Upper lobe of right lung (tissue), 1 donor: ENCODE data around the gene HHIPL1. TPM values are rescaled to one million over a fixed set of nuclear protein-coding genes. Genes with fewer than 3 reads are reported as not detected.

ENCODE experiments used
- ATAC-seq: fragments of 200-7000 bp; cut with Tn5 transposase; one replicate; pipeline ENCODE4 v1.9.1; 2020; ENCODE audit warnings: mild to moderate bottlenecking, moderate library complexity
- DNase-seq: peaks from one replicate; pipeline ENCODE4 v3.0.0-alpha.2; 2020
- H3K27ac ChIP-seq: fragments of 200-600 bp; one replicate; pipeline ENCODE4 v1.8.0; 2022
- H3K27me3 ChIP-seq: fragments of 200-600 bp; one replicate; pipeline ENCODE4 v1.8.0; 2022; ENCODE audit warnings: mild to moderate bottlenecking
- H3K36me3 ChIP-seq: fragments of 200-600 bp; one replicate; pipeline ENCODE4 v1.8.0; 2022
- H3K4me1 ChIP-seq: fragments of 200-600 bp; one replicate; pipeline ENCODE4 v1.8.0; 2022
- H3K4me3 ChIP-seq: fragments of 200-600 bp; one replicate; pipeline ENCODE4 v1.8.0; 2022; ENCODE audit warnings: mild to moderate bottlenecking
- H3K9me3 ChIP-seq: fragments of 200-600 bp; one replicate; pipeline ENCODE4 v1.8.0; 2022
- intact Hi-C: fragments of 100-400 bp; cut with DNase I; formaldehyde crosslinking; loops from one replicate; pipeline ENCODE4 v1.11.0; 2022
- long read RNA-seq: library from polyadenylated mRNA; unstranded; transcript quantifications from one replicate; pipeline ENCODE4 v2.0.0, GENCODE V29; 2021
- total RNA-seq: library from RNA; stranded (reverse); fragmentation: NEBNext Ultra II Directional; extraction: Animal tissue kit (Norgen Biotek cat#: 25700); gene quantifications from one replicate; pipeline ENCODE4 v1.2.1, GENCODE V29; 2021
- TF ChIP-seq, protein P1 (sequence below): fragments of 200-600 bp; IDR thresholded peaks from one replicate; pipeline ENCODE4 v1.8.0; 2022; ENCODE audit warnings: antibody characterized with exemption
- donor health status: DM: no; HTN: yes; CAD: no; lungs with severe emphysema.

The HHIPL1 gene
- total RNA-seq: 1.6 TPM
- long read RNA-seq, full-length matches to known transcripts: 2 of 7 reads
- long read RNA-seq, partial matches to known transcripts: 1 of 7 reads
- long read RNA-seq, other reads (novel, unspliced or antisense): 4 of 7 reads

DNA sequence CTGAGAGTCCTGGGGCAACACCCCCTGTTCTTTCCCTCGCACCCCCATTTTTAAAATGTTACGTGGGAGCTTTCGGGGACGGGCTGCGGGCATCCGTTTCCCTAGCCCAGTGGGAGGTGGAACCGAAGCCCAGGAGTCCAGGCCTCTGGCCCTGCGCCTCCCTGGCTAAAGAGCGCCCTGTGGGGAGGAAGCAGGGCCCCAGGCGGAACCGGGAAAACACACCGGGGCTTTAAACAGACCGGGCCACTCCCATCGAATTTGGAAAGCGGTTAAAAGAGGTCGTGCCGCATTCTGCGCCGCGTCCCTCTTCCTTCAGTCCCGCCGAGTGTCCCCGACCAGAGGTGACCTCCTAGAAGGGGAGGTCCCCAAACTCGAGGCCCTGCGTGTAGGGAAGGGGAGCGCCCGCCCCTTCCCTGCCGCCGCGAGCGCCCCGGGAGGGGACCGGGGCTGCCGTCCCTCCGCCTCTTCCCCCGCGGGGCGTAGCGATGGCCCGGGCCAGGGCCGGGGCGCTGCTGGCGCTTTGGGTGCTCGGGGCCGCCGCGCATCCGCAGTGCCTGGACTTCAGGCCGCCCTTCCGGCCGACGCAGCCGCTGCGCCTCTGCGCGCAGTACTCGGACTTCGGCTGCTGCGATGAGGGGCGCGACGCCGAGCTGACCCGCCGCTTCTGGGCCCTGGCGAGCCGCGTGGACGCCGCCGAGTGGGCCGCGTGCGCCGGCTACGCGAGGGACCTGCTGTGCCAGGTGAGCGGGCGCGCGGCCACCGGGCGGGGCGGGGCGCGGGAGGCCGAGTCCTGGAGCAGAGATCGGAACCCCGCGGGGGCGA, at the start of gene HHIPL1:
TSS of gene HHIPL1 (plus strand) at position 407 of the 822 bp plus-strand sequence. CDS start at position 486, 79 bp downstream.
- intact Hi-C loops: no loop called here
- Histone ChIP-seq H3K27ac (no peak within 1 kb of the TSS), H3K9me3 (no peaks in the 10 kb centered on the region), H3K4me3 (peak within 1 kb of the TSS; percentile 51), H3K27me3 (peaks cover 10% of the 10 kb centered on the region), H3K36me3 (no peaks in the 10 kb centered on the region), H3K4me1 (peaks cover 4% of the 10 kb centered on the region)
- DNase-seq (no peak), ATAC-seq (peak; percentile 60)
- TF ChIP-seq, protein P1, sequence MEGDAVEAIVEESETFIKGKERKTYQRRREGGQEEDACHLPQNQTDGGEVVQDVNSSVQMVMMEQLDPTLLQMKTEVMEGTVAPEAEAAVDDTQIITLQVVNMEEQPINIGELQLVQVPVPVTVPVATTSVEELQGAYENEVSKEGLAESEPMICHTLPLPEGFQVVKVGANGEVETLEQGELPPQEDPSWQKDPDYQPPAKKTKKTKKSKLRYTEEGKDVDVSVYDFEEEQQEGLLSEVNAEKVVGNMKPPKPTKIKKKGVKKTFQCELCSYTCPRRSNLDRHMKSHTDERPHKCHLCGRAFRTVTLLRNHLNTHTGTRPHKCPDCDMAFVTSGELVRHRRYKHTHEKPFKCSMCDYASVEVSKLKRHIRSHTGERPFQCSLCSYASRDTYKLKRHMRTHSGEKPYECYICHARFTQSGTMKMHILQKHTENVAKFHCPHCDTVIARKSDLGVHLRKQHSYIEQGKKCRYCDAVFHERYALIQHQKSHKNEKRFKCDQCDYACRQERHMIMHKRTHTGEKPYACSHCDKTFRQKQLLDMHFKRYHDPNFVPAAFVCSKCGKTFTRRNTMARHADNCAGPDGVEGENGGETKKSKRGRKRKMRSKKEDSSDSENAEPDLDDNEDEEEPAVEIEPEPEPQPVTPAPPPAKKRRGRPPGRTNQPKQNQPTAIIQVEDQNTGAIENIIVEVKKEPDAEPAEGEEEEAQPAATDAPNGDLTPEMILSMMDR: no peak

DNA sequence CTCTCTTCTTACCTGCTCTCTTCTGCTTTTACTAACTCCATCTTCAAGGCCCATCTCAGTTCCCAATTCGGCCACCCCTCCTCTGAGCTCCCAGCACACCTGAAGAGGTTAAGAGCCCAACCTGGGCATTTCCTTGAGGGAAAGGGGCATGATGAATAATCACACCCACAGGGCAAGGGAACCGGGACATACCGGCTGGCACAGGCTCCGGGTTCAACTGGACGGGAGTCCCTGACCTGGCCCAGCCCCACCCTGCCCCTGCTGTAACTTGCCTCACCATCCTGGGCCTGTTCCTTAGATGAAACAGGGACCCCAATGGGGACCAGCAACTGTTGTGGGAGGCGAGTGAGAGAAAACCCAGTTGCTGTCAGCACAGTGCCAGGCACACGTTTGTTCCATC, 49.4 kb upstream of the HHIPL1 start:
- DNase-seq: no peak
- intact Hi-C loops: no loop called here
- H3K36me3 ChIP-seq: no peaks in the 10 kb centered on the region
- TF ChIP-seq, protein P1: no peak
- H3K4me3 ChIP-seq: no peak overlapping the region
- H3K9me3 ChIP-seq: no peaks in the 10 kb centered on the region
- ATAC-seq: no peak
- H3K27me3 ChIP-seq: no peaks in the 10 kb centered on the region
- H3K27ac ChIP-seq: peak overlapping the region; percentile 74
- peaks cover 43% of the 10 kb centered on the region for H3K4me1 ChIP-seq

DNA sequence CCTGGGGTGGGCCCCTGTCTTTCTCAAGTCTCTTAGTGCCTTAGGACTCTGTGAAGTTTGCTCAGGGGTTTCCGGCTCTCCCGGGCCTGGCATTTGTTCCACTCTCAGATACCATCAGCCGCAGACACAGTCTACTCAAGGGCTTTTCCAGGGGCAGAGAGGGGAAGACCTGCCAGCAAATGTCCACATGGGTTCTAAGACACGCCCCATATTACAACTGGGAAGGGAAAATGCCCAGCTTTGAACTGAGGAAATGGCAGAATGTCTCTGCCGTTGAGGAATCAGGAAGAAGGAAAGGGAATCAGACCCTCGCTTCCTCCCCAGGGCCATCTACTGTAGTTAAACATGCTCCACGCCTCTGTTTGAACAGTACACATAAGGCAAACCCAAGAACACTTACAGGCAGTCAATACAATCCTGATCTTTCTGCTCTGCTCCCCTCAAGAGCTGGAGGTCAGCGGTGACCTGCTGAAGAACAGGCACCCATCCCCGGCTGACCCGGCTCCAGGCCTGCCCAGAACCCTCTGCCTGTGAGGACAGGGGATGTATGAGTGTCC, 48.8 kb upstream of the HHIPL1 start:
- H3K4me1 ChIP-seq: peaks cover 45% of the 10 kb centered on the region
- intact Hi-C loops: no loop called here
- no peak overlapping the region for H3K4me3 ChIP-seq
- H3K27me3 ChIP-seq: no peaks in the 10 kb centered on the region
- H3K36me3 ChIP-seq: no peaks in the 10 kb centered on the region
- H3K27ac ChIP-seq: peak overlapping the region; percentile 74
- no peak for DNase-seq
- TF ChIP-seq, protein P1: no peak
- no peaks in the 10 kb centered on the region for H3K9me3 ChIP-seq
- peak; percentile 86 for ATAC-seq

DNA sequence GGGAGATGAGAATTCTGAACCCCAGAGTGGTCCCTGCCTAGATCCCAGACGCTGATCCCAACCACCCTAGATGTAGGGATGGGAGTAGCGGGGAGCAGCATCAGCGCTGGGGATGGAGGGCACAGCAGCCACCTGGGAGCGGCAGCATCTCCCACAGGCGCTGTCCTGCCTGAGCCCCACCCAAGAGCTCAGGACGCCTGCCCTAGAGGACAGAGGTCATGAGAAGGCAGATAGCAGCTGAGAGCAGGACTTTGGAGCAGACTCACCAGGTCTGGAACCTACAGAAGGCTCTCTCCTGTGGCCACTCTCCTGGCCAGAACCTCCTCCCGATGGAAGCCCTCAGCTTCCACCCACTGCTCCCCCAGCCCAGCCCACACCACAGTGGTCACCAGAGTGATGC, 48.2 kb upstream of the HHIPL1 start:
- H3K27ac ChIP-seq: peak overlapping the region; percentile 20
- no peak for ATAC-seq
- peaks cover 51% of the 10 kb centered on the region for H3K4me1 ChIP-seq
- no peaks in the 10 kb centered on the region for H3K36me3 ChIP-seq
- no peaks in the 10 kb centered on the region for H3K9me3 ChIP-seq
- H3K4me3 ChIP-seq: no peak overlapping the region
- TF ChIP-seq, protein P1: no peak
- no peak for DNase-seq
- no peaks in the 10 kb centered on the region for H3K27me3 ChIP-seq
- intact Hi-C loops: no loop called here

DNA sequence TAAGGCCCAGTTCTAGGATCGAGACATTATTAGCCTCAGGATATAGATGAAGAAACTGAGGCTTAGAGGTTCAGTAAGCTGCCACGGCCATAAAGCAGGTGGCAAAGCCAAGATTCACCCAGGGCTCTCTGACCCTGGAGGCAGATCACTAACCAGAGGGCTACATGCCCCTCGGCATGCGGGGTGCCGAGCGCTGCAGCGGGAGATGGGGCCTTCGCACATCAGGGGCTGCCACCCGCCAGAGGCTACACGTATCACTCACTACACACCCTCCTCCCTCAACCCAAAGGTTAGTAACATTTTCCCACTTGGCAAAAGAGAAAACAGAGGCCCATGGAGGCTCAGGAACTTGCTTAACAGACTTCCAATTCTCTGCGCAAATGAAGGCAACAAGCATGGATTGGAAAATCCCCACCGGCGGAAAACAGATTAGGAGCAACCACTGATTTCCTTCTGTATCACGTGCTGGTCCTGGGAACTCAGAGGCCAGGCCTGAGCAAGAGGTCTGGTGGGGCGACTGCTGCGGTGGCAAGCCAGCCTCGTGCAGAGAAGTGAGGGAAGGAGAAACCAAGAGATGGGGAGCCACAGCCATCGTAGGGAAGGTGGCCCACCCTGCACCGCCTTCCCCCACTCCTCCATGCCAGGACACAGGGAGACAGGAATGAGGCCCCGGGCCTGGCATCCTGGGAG, 46.9 kb upstream of the HHIPL1 start:
- Histone ChIP-seq H3K9me3 (no peaks in the 10 kb centered on the region), H3K36me3 (no peaks in the 10 kb centered on the region), H3K27me3 (no peaks in the 10 kb centered on the region), H3K27ac (no peak overlapping the region), H3K4me3 (no peak overlapping the region), H3K4me1 (peaks cover 62% of the 10 kb centered on the region)
- intact Hi-C loops: no loop called here
- DNase-seq (no peak), ATAC-seq (no peak)
- TF ChIP-seq, protein P1: no peak
